Large intestine (tissue), 3 donors: ENCODE results near the gene SAT2. TPM values are rescaled to one million over a fixed set of nuclear protein-coding genes. Genes with fewer than 3 reads are reported as not detected.
"Not testable (repeated sequence)": the region's sequence is repeated elsewhere in the genome, so short reads cannot be mapped to it uniquely, and the experiment has no call there.

Experiments used
- DNase-seq, 2 donors: peaks; one replicate each; pipeline versions ENCODE4 v3.0.0 to v3.0.0-alpha.2; 2013
- H3K27ac ChIP-seq: one replicate; pipeline ENCODE4 v1.5.1; 2013; ENCODE audit warnings: low read length
- H3K27me3 ChIP-seq: 2 replicates; pipeline ENCODE4 v1.6.1; 2013; ENCODE audit warnings: low read length; ENCODE audit not compliant: control insufficient read depth, insufficient read depth
- H3K36me3 ChIP-seq: 2 replicates; pipeline ENCODE4 v1.6.1; 2013; ENCODE audit warnings: low read length; ENCODE audit not compliant: control insufficient read depth, insufficient read depth
- H3K4me1 ChIP-seq: one replicate; pipeline ENCODE4 v1.6.1; 2013; ENCODE audit warnings: low read length; ENCODE audit not compliant: control insufficient read depth, insufficient read depth
- H3K4me3 ChIP-seq: one replicate; pipeline ENCODE4 v1.5.1; 2013; ENCODE audit warnings: low read length
- H3K9me3 ChIP-seq: one replicate; pipeline ENCODE4 v1.6.1; 2013; ENCODE audit warnings: mild to moderate bottlenecking, low read depth, low read length, moderate library complexity; ENCODE audit not compliant: control insufficient read depth
- WGBS: methylation state at CpG from one replicate; pipeline ENCODE4 v1.1.5; 2013; ENCODE audit warnings: low lambda C conversion rate; ENCODE audit not compliant: insufficient coverage; 5-methylcytosine and 5-hydroxymethylcytosine counted together
- polyA plus RNA-seq: library from polyadenylated mRNA; unstranded; fragments of 120-200 nt; gene quantifications from one replicate; pipeline ENCODE4 v1.2.1, GENCODE V29; 2013

The SAT2 gene
- polyA plus RNA-seq, 1 donor, result 327 TPM

DNA sequence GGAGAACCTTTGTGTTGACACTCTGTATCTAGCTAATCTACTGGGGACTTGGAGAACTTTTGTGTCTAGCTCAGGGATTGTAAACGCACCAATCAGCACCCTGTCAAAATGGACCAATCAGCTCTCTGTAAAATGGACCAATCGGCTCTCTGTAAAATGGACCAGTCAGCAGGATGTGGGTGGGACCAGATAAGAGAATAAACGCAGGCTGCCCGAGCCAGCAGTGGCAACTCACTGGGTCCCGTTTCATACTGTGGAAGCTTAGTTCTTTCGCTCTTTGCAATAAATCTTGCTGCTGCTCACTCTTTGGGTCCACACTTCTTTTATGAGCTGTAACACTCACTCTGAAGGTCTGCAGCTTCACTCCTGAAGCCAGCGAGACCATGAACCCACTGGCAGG lies 14.0 kb upstream of the SAT2 start:
- not testable (repeated sequence) for H3K9me3 ChIP-seq, H3K4me3 ChIP-seq, H3K27ac ChIP-seq, DNase-seq, H3K27me3 ChIP-seq, H3K36me3 ChIP-seq, H3K4me1 ChIP-seq
- no CpG with 5 or more reads among the region's 7 CpGs for WGBS

DNA sequence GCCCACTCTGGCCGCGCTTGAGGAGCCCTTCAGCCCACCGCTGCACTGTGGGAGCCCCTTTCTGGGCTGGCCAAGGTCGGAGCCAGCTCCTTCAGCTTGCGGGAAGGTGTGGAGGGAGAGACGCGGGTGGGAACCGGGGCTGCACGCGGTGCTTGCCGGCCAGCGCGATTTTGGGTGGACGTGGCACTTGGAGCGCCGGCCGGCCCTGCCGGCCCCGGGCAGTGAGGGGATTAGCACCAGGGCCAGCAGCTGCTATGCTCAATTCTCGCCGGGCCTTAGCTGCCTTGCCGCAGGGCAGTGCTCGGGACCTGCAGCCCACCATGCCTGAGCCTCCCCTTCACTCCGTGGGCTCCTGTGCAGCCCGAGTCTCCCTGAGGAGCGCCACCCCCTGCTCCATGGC lies 13.2 kb upstream of the SAT2 start:
- Histone ChIP-seq H3K27me3 (no peaks in the 10 kb centered on the region), H3K36me3 (no peaks in the 10 kb centered on the region), H3K9me3 (no peaks in the 10 kb centered on the region), H3K4me1 (no peaks in the 10 kb centered on the region), H3K27ac (no peak overlapping the region), H3K4me3 (no peak overlapping the region)
- no CpG with 5 or more reads among the region's 26 CpGs for WGBS
- no peak for DNase-seq

DNA sequence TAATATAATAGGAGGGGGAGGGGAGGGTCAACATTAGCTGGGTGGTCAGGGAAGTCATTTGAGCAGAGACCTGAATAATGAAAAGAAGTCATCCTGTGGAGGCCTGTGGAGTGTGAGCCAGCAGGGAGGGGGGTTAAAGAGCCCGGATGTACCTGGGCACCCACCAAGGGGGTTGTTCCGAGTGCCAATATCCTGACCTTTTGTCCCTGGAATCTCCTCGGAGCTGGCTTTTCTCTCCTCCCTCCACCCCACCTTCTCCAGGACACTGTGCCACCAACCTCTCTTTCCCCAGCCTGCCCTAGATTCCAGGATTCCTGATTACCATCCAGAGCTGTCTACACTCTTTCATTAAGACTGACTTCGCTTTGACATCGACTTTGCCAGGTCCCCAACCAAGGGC lies 8.5 kb upstream of the SAT2 start:
- Histone ChIP-seq H3K36me3 (no peaks in the 10 kb centered on the region), H3K4me1 (peaks cover 18% of the 10 kb centered on the region), H3K27ac (no peak overlapping the region), H3K27me3 (no peaks in the 10 kb centered on the region), H3K9me3 (no peaks in the 10 kb centered on the region), H3K4me3 (no peak overlapping the region)
- DNase-seq, result no peak
- no CpG with 5 or more reads among the region's 5 CpGs for WGBS

DNA sequence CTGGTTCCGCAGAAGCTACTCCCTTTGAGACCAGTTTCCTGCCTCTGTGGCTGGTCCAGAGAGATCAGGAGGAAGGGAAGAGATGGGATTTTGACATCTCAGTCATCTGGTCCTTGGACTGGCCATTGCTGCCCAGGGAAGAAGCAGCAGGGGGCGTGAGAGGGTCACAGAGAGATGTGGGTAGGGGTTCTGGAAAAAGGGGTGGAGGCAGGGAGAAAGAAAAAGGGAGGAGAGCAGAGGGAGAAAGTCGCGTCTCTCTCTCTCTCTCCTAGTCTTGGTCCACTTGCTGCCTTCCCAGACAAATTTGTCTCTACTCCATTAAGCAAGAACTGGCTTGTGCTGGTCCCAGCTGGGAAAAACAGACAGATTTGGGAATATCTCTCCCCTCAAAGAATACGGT lies 6.8 kb upstream of the SAT2 start:
- no CpG with 5 or more reads among the region's 5 CpGs for WGBS
- peak in 1 of 2 donors; percentile 22 for DNase-seq

DNA sequence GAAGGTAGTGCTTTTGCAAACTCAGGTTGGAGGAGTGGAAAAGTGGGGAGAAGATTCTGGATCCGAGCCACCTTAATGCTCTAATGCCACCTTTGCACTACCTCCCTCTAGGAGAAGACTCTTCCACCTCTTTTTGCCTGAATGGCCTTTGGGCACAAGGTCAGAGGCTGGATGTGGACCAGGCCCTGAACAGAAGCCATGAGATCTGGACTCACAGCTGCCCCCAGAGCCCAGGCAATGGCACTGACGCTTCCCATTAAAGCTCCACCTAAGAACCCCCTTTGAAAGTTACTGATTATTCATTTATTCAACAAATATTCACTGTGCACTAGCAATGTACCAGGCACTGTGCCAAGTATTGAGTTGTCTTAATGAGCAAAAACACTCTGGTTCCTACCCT lies 5.5 kb upstream of the SAT2 start:
- H3K4me3 ChIP-seq, result no peak overlapping the region
- H3K4me1 ChIP-seq, result peaks cover 42% of the 10 kb centered on the region
- no peaks in the 10 kb centered on the region for H3K9me3 ChIP-seq
- H3K36me3 ChIP-seq, result no peaks in the 10 kb centered on the region
- WGBS, result no CpG with 5 or more reads among the region's 2 CpGs
- no peak for DNase-seq
- no peak overlapping the region for H3K27ac ChIP-seq
- H3K27me3 ChIP-seq, result no peaks in the 10 kb centered on the region

More for the DNA sequence above, 6.8 kb upstream of the SAT2 start:
- Histone ChIP-seq H3K27me3 (no peaks in the 10 kb centered on the region), H3K27ac (no peak overlapping the region), H3K9me3 (no peaks in the 10 kb centered on the region), H3K36me3 (no peaks in the 10 kb centered on the region), H3K4me1 (peaks cover 34% of the 10 kb centered on the region), H3K4me3 (no peak overlapping the region)

DNA sequence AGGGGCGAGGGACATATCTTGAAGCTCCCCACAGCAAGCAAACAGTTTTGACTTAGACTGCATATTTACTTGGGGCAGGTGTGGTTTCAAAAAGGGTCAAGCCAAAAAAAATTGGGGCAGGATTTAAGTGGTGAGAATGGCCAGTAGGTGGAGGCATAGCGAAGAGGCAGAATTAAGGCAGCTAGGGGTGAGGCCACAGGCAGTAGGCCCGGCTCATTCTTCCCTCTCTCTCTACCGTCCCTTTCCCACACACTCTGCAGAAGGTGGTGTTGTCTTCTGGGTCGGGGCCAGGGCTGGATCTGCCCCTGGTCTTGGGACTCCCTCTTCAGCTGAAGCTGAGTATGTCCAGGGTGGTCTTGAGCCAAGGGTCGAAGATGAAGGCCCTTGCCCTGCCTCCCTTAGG lies 4.9 kb upstream of the SAT2 start:
- no peak for DNase-seq
- no peak overlapping the region for H3K4me3 ChIP-seq
- H3K27me3 ChIP-seq, result no peaks in the 10 kb centered on the region
- no peaks in the 10 kb centered on the region for H3K9me3 ChIP-seq
- peaks cover 45% of the 10 kb centered on the region for H3K4me1 ChIP-seq
- WGBS, result 83% methylated on average over 1 of the region's 6 CpGs
- no peaks in the 10 kb centered on the region for H3K36me3 ChIP-seq
- H3K27ac ChIP-seq, result no peak overlapping the region

DNA sequence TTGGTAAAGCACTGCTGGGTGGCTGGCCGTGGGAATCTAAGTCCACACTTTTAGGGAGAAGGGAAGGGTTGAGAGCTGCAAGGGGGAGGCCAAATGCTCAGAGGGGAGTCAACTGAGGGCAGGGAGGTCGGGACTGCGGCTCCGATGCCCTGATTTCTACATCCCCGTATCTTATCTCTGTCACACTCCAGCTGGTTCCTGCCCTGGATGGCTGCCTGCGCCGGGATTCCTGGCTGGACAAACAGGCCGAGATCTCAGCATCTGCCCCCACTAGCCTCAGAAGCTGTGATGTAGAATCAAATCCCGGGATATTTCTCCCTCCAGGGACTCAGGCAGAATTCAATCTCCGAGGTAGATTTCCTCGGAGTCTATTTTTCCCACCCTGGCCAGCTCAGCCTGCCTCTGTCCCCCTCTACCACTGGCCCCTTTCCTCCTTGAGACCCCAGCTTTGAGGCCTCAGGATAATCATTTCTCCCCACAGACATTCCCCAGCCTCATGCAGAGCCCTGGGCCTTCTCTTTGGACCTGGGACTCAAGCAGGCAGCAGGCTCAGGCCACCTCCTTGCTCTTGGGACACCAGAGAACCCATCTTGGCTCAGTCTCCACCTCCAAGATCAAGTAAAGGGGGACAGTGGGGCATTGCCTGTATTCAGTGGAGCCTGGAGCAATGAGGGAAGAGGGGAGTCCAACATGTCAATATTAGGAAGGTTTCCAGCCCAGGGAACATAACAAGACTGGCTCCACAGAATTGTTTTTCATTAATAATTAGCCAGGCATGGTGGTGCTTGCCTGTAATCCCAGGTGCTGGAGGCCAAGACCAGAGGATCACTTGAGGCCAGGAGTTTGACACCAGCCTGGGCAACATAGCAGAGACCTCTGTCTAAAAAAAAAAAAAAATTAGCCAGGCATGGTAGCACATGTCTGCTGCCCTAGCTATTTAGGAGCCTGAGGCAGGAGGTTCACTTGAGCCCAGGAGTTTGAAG lies 4.1 kb upstream of the SAT2 start:
- DNase-seq, result peak in 1 of 2 donors; percentile 41
- no peaks in the 10 kb centered on the region for H3K27me3 ChIP-seq
- no peak overlapping the region for H3K4me3 ChIP-seq
- no peaks in the 10 kb centered on the region for H3K9me3 ChIP-seq
- WGBS, result no CpG with 5 or more reads among the region's 11 CpGs
- peaks cover 2% of the 10 kb centered on the region for H3K36me3 ChIP-seq
- H3K4me1 ChIP-seq, result peaks cover 46% of the 10 kb centered on the region
- peak overlapping the region; percentile 80 for H3K27ac ChIP-seq

DNA sequence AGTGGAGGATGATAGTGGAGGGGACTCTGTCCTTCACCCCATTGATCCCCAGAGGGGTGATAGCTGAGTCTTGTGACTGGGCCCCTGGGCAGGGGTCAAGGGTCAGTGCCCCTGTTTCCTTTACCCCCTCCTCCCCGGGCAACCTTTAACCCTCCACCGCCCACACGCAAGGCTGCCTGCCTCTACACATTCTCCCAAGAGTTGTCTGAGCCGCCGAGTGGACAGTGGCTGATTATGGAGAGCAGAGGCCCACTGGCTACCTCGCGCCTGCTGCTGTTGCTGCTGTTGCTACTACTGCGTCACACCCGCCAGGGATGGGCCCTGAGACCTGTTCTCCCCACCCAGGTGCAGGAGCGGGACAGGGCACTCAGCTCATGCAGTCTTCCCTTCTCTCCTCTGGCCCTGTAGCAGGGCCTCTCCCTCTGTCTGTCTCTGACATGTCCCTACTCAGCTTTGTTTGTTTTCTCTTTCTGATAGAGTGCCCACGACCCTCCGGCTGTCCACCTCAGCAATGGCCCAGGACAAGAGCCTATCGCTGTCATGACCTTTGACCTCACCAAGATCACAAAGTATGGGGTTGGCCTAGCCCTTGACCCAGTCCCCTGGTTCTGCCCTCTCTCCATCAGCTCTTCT lies 2.4 kb upstream of the SAT2 start, which contains the start of gene SHBG:
Gene SHBG (plus strand): TSS at position 197 of the 633 bp plus-strand sequence. CDS start 38 bp downstream, at position 235.
- peak; percentile 69 to 84 for DNase-seq
- no CpG with 5 or more reads among the region's 13 CpGs for WGBS
- Histone ChIP-seq H3K27ac (peak within 1 kb of the TSS; percentile 80), H3K4me3 (no peak within 1 kb of the TSS), H3K36me3 (peaks cover 8% of the 10 kb centered on the region), H3K9me3 (no peaks in the 10 kb centered on the region), H3K27me3 (no peaks in the 10 kb centered on the region), H3K4me1 (peaks cover 58% of the 10 kb centered on the region)

DNA sequence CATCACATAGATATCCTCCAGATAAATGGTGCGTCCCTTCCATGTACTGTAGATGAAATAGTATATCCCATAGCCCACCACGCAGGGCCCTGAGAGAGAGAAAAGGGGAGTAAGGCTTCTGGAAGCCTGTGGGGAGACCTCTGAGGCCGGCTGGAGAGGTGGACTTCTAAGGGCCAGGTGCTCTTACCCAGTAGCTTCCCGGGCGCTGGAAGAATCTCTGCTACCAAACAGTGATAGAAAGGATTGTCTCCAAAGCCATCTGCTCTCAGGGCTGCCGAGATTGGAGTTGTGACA lies 718 bp downstream of the SAT2 start:
- Histone ChIP-seq H3K27ac (peak overlapping the region; percentile 97), H3K4me1 (peaks cover 47% of the 10 kb centered on the region), H3K27me3 (no peaks in the 10 kb centered on the region), H3K9me3 (no peaks in the 10 kb centered on the region), H3K36me3 (peaks cover 8% of the 10 kb centered on the region), H3K4me3 (peak overlapping the region; percentile 85)
- no CpG with 5 or more reads among the region's 6 CpGs for WGBS
- DNase-seq, result peak in 1 of 2 donors; percentile 63

DNA sequence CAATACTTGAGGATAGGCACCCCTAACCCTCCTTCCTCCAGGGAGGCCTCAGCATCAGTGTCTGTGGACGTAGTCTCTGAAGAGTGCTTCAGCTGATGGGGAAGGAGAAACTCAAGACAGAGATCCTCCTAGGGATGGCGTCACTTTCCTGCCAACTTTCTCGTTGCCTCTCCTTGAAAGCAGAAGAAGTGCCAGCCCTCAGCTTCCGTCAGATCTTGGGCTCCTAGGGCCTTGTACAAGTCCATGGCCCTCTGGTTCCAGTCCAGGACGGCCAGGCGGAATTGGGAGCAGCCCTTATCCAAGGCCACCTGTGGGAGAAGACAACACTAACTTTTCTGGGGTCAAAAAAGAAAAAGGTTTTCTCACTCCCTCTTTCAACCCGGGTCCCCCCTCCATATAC lies 1.3 kb downstream of the SAT2 start:
- 100% methylated on average over 1 of the region's 7 CpGs for WGBS
- Histone ChIP-seq H3K9me3 (no peaks in the 10 kb centered on the region), H3K27ac (peak overlapping the region; percentile 97), H3K4me3 (peak overlapping the region; percentile 85), H3K36me3 (peaks cover 8% of the 10 kb centered on the region), H3K27me3 (no peaks in the 10 kb centered on the region), H3K4me1 (peaks cover 41% of the 10 kb centered on the region)
- peak in 1 of 2 donors; percentile 50 for DNase-seq
